ENCODE measurements around the gene DOCK3. TPM values are rescaled to one million over a fixed set of nuclear protein-coding genes. Genes with fewer than 3 reads are reported as not detected.

DOCK3 gene
- total and polyA plus RNA-seq, 10 of the 15 experiments (the other 5 are each of a cell fraction or from before 2014, with no cell fraction given): 0.02 to 0.52 (median 0.04) TPM; not detected in 5

DNA sequence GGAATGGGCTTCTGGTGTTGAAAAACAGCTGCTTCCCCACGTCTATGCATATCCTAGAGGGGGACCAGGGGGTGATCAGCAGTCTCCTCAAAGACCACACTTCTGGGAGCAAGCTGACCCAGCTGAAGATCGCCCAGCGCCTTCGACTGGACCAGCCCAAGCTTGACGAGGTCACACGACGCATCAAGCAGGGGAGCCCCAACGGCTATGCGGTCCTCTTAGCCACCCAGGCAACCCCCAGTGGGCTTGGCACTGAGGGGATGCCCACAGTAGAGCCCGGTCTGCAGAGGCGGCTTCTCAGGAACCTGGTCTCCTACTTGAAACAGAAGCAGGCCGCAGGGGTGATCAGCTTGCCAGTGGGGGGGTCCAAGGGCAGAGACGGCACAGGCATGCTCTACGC is 718.8 kb downstream of the DOCK3 start:
- ATAC-seq (no peak), FAIRE-seq (no peak), DNase-seq (ENCODE audit: low read depth, low spot score) (no peak)
- Histone ChIP-seq H3K9me3 (replicated peaks; ENCODE audit: control insufficient read depth, insufficient read depth, low read length) (no peaks in the 10 kb centered on the region), H3K27me3 (replicated peaks in 1 of 2; ENCODE audit: control insufficient read depth in 2 of 2, insufficient read depth in 2 of 2, low read length in 1 of 2) (no peaks in the 10 kb centered on the region), H2AFZ (ENCODE audit: control insufficient read depth, low read depth, low read length) (no peak overlapping the region), H3K4me3 (no peak overlapping the region), H3K36me3 (ENCODE audit: control insufficient read depth in 2 of 2, insufficient read depth in 2 of 2, low read length in 1 of 2) (peaks cover 18 to 33% of the 10 kb centered on the region in 2 experiments), H3K4me1 (ENCODE audit: control insufficient read depth, insufficient read depth, low read length) (peaks cover 17% of the 10 kb centered on the region), H3K79me2 (ENCODE audit: control insufficient read depth, insufficient read depth, low read length) (peaks cover 43% of the 10 kb centered on the region), H3K4me2 (ENCODE audit: control insufficient read depth, insufficient read depth) (no peak overlapping the region), H4K20me1 (ENCODE audit: control insufficient read depth, insufficient read depth) (peaks cover 11% of the 10 kb centered on the region; the same call in 1 of the 2 replicates), H3K9ac (ENCODE audit: control insufficient read depth, insufficient read depth, low read length) (no peak overlapping the region), H3K27ac (ENCODE audit: control insufficient read depth, insufficient read depth) (no peak overlapping the region)
- ChIA-PET SMC1A (ENCODE audit: uncharacterized antibody, unreplicated experiment) (no interaction called here), CTCF (interaction anchor here (0.6 to 1.9 kb wide), 3 partner anchors 41 to 629 kb away, joined by 3 to 8 read pairs (median 3); no protein-coding TSS in a partner anchor), RAD21 (ENCODE audit: unreplicated experiment) (interaction anchor here (0.7 kb wide), 1 partner anchor 108 kb away, joined by 3 read pairs; no protein-coding TSS in a partner anchor), POLR2A (interaction anchor here (0.5 kb wide), 1 partner anchor 300 kb away, joined by 8 read pairs; no protein-coding TSS in a partner anchor)
- BruUV-seq (replicated peaks): no TSS peak
- intact Hi-C loops (cut with micrococcal nuclease; ENCODE audit: unreplicated experiment): loop anchor here (5.0 kb wide), 2 partner anchors 104 to 404 kb away; no protein-coding TSS in a partner anchor
- TF ChIP-seq ZNF207 (IDR thresholded peaks at IDR 0.05; ENCODE audit: borderline replicate concordance) (no peak), POLR2A (IDR thresholded peaks at IDR 0.05; ENCODE audit: low read depth, low read length) (peak; percentile 62), POLR2AphosphoS5 (IDR thresholded peaks at IDR 0.05; ENCODE audit: low read length) (peak; percentile 49; the same call in 1 of the 2 replicates), FOXM1 (IDR thresholded peaks at IDR 0.05; ENCODE audit: low read depth, low read length) (no peak), CREM (IDR thresholded peaks at IDR 0.05; ENCODE audit: low read depth) (no peak)
- TF ChIP-seq, protein P1, sequence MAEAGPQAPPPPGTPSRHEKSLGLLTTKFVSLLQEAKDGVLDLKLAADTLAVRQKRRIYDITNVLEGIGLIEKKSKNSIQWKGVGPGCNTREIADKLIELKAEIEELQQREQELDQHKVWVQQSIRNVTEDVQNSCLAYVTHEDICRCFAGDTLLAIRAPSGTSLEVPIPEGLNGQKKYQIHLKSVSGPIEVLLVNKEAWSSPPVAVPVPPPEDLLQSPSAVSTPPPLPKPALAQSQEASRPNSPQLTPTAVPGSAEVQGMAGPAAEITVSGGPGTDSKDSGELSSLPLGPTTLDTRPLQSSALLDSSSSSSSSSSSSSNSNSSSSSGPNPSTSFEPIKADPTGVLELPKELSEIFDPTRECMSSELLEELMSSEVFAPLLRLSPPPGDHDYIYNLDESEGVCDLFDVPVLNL (IDR thresholded peaks at IDR 0.05; ENCODE audit: low read depth, low read length): no peak
- TF ChIP-seq, protein P2, sequence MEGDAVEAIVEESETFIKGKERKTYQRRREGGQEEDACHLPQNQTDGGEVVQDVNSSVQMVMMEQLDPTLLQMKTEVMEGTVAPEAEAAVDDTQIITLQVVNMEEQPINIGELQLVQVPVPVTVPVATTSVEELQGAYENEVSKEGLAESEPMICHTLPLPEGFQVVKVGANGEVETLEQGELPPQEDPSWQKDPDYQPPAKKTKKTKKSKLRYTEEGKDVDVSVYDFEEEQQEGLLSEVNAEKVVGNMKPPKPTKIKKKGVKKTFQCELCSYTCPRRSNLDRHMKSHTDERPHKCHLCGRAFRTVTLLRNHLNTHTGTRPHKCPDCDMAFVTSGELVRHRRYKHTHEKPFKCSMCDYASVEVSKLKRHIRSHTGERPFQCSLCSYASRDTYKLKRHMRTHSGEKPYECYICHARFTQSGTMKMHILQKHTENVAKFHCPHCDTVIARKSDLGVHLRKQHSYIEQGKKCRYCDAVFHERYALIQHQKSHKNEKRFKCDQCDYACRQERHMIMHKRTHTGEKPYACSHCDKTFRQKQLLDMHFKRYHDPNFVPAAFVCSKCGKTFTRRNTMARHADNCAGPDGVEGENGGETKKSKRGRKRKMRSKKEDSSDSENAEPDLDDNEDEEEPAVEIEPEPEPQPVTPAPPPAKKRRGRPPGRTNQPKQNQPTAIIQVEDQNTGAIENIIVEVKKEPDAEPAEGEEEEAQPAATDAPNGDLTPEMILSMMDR (IDR thresholded peaks at IDR 0.05 in 2 of 3, conservative IDR thresholded peaks at IDR 0.05 in 1 of 3; ENCODE audit: control insufficient read depth in 2 of 3, extremely low read depth in 1 of 3, insufficient read depth in 1 of 3, low read depth in 3 of 3, low read length in 3 of 3): no peak
- TF ChIP-seq, protein P3, sequence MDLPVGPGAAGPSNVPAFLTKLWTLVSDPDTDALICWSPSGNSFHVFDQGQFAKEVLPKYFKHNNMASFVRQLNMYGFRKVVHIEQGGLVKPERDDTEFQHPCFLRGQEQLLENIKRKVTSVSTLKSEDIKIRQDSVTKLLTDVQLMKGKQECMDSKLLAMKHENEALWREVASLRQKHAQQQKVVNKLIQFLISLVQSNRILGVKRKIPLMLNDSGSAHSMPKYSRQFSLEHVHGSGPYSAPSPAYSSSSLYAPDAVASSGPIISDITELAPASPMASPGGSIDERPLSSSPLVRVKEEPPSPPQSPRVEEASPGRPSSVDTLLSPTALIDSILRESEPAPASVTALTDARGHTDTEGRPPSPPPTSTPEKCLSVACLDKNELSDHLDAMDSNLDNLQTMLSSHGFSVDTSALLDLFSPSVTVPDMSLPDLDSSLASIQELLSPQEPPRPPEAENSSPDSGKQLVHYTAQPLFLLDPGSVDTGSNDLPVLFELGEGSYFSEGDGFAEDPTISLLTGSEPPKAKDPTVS (IDR thresholded peaks at IDR 0.05; ENCODE audit: low read depth, low read length): no peak
- WGBS (ENCODE audit: insufficient coverage, insufficient replicate concordance, low lambda C conversion rate, missing lambda C conversion rate): 80% methylated on average over 14 of the region's 14 CpGs
- in situ Hi-C loops (cut with MboI): loop anchor here (10.0 kb wide), 1 partner anchor 1059 kb away; no protein-coding TSS in a partner anchor
